PC-3 (cell line): ENCODE results near the gene REEP1. TPM values are rescaled to one million over a fixed set of nuclear protein-coding genes. Genes with fewer than 3 reads are reported as not detected.

ENCODE experiments used
- ATAC-seq: fragments of 200-7000 bp; cut with Tn5 transposase; 2 replicates; pipeline ENCODE4 v1.9.1; 2020; ENCODE audit warnings: mild to moderate bottlenecking, moderate library complexity
- BruUV-seq: library from RNA; stranded (reverse); fragments of 400-500 nt; replicated peaks from 2 replicates; lab custom pipeline; 2021; lab: Mats Ljungman, UMichigan
- CTCF ChIA-PET: fragments of 300-600 bp; sonication (Branson Sonifier 250); formaldehyde crosslinking; loops from one replicate; lab custom pipeline; 2022; ENCODE audit warnings: antibody characterized with exemption; lab: Charles Lee
- POLR2A ChIA-PET: fragments of 300-600 bp; sonication (Branson Sonifier 250); formaldehyde crosslinking; loops from one replicate; lab custom pipeline; 2022; ENCODE audit warnings: antibody characterized with exemption; ENCODE audit not compliant: unreplicated experiment; lab: Charles Lee
- DNase-seq: peaks from one replicate; pipeline ENCODE4 v3.0.0-alpha.2; 2015
- H2AFZ ChIP-seq: fragments of 300-600 bp; sonication (generic); 2 replicates; pipeline ENCODE4 v1.6.0; 2016; ENCODE audit warnings: antibody characterized with exemption, low read length
- H3F3A ChIP-seq: fragments of 300-600 bp; sonication (generic); one replicate; pipeline ENCODE4 v1.6.0; 2017; ENCODE audit warnings: antibody characterized with exemption, low read length, control low read depth, mild to moderate bottlenecking; ENCODE audit not compliant: unreplicated experiment
- H3K27ac ChIP-seq: fragments of 300-600 bp; sonication (generic); 2 replicates; pipeline ENCODE4 v1.5.1; 2016; ENCODE audit warnings: mild to moderate bottlenecking, low read length
- H3K27me3 ChIP-seq: fragments of 300-600 bp; sonication (generic); 2 replicates; pipeline ENCODE4 v1.6.1; 2016; ENCODE audit warnings: low read length, mixed read lengths
- H3K36me3 ChIP-seq: fragments of 300-600 bp; sonication (generic); 2 replicates; pipeline ENCODE4 v1.6.1; 2016; ENCODE audit warnings: low read depth, mixed run types, low read length, mixed read lengths
- H3K4me1 ChIP-seq: fragments of 300-600 bp; sonication (generic); 2 replicates; pipeline ENCODE4 v1.5.1; 2016; ENCODE audit warnings: low read length; ENCODE audit not compliant: insufficient read depth
- H3K4me2 ChIP-seq: fragments of 300-600 bp; sonication (generic); 2 replicates; pipeline ENCODE4 v1.6.0; 2016; ENCODE audit warnings: low read length
- H3K4me3 ChIP-seq: fragments of 300-600 bp; sonication (generic); 2 replicates; pipeline ENCODE4 v1.5.1; 2016; ENCODE audit warnings: mild to moderate bottlenecking, low read length, mixed read lengths
- H3K79me2 ChIP-seq: fragments of 300-600 bp; sonication (generic); 2 replicates; pipeline ENCODE4 v1.6.1; 2017; ENCODE audit warnings: low read length, mixed read lengths
- H3K9ac ChIP-seq: fragments of 300-600 bp; sonication (generic); 2 replicates; pipeline ENCODE4 v1.6.0; 2016; ENCODE audit warnings: mild to moderate bottlenecking, low read length
- H3K9me2 ChIP-seq: fragments of 300-600 bp; sonication (generic); replicated peaks from 2 replicates; pipeline ENCODE4 v1.6.1; 2016; ENCODE audit warnings: mixed run types, low read length, mixed read lengths
- H3K9me3 ChIP-seq: fragments of 300-600 bp; sonication (generic); 2 replicates; pipeline ENCODE4 v1.6.1; 2016; ENCODE audit warnings: low read length, mixed read lengths
- H4K20me1 ChIP-seq: fragments of 300-600 bp; sonication (generic); 2 replicates; pipeline ENCODE4 v1.6.1; 2016; ENCODE audit warnings: low read length, mixed read lengths
- EZH2 ChIP-seq: fragments of 300-600 bp; sonication (generic); IDR thresholded peaks from one replicate; pipeline ENCODE4 v1.6.1; 2017; ENCODE audit warnings: antibody characterized with exemption, mild to moderate bottlenecking, low read length; ENCODE audit not compliant: unreplicated experiment
- EZH2phosphoT487 ChIP-seq: fragments of 300-600 bp; sonication (generic); IDR thresholded peaks from 2 replicates; pipeline ENCODE4 v1.6.1; 2018; ENCODE audit warnings: mild to moderate bottlenecking, antibody characterized with exemption, low read length, borderline replicate concordance
- intact Hi-C: fragments of 100-400 bp; cut with micrococcal nuclease; formaldehyde crosslinking; loops from 2 replicates; pipeline ENCODE4 v1.9.0; 2023
- total RNA-seq: library from RNA; depleted of rRNA; stranded (reverse); fragments of >200 nt; gene quantifications from 2 replicates; pipeline ENCODE4 v1.2.3, GENCODE V29; 2014
- TF ChIP-seq, protein P1 (sequence below): fragments of 300-600 bp; sonication (generic); conservative IDR thresholded peaks from 2 replicates; pipeline ENCODE4 v1.5.1; 2017; ENCODE audit warnings: antibody characterized with exemption, low read depth, mild to moderate bottlenecking, low read length

The REEP1 gene
- total RNA-seq, 1 experiment from 2014 or later: not detected

DNA sequence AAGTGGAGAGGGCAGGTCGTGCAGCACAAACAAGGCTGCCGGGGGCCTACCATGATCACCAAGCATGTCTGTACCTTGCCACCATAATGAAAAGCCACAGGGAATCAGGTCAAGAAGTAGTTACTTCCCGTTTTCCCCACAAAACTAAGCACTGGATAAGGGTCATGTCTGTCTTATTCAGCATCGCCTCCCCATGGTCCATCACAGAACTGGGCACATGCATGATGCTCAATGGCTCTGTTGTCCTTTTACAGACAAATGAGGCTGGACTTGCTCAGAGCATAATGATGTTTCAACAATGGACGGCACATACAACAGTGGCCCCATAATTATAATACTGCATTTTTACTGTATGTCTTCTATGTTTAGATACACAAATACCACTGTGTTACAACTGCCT, 27.5 kb downstream of the REEP1 start:
- H3K27me3 ChIP-seq: peaks cover 72% of the 10 kb centered on the region
- no peaks in the 10 kb centered on the region for H3K9me2 ChIP-seq
- no peaks in the 10 kb centered on the region for H3K79me2 ChIP-seq
- POLR2A ChIA-PET: no interaction called here
- H3K27ac ChIP-seq: no peak overlapping the region
- no peaks in the 10 kb centered on the region for H3K9me3 ChIP-seq
- H3K4me1 ChIP-seq: no peaks in the 10 kb centered on the region
- no peak for TF ChIP-seq EZH2phosphoT487
- TF ChIP-seq, protein P1, sequence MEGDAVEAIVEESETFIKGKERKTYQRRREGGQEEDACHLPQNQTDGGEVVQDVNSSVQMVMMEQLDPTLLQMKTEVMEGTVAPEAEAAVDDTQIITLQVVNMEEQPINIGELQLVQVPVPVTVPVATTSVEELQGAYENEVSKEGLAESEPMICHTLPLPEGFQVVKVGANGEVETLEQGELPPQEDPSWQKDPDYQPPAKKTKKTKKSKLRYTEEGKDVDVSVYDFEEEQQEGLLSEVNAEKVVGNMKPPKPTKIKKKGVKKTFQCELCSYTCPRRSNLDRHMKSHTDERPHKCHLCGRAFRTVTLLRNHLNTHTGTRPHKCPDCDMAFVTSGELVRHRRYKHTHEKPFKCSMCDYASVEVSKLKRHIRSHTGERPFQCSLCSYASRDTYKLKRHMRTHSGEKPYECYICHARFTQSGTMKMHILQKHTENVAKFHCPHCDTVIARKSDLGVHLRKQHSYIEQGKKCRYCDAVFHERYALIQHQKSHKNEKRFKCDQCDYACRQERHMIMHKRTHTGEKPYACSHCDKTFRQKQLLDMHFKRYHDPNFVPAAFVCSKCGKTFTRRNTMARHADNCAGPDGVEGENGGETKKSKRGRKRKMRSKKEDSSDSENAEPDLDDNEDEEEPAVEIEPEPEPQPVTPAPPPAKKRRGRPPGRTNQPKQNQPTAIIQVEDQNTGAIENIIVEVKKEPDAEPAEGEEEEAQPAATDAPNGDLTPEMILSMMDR: no peak
- TF ChIP-seq EZH2: no peak
- no peaks in the 10 kb centered on the region for H3K36me3 ChIP-seq
- no peak overlapping the region for H3K4me3 ChIP-seq
- ATAC-seq (no peak), DNase-seq (no peak)
- no peak overlapping the region for H3K4me2 ChIP-seq
- intact Hi-C loops: no loop called here
- H3K9ac ChIP-seq: no peak overlapping the region
- H2AFZ ChIP-seq: no peak overlapping the region
- CTCF ChIA-PET: no interaction called here
- H4K20me1 ChIP-seq: no peaks in the 10 kb centered on the region
- H3F3A ChIP-seq: no peaks in the 10 kb centered on the region
- no TSS peak for BruUV-seq

DNA sequence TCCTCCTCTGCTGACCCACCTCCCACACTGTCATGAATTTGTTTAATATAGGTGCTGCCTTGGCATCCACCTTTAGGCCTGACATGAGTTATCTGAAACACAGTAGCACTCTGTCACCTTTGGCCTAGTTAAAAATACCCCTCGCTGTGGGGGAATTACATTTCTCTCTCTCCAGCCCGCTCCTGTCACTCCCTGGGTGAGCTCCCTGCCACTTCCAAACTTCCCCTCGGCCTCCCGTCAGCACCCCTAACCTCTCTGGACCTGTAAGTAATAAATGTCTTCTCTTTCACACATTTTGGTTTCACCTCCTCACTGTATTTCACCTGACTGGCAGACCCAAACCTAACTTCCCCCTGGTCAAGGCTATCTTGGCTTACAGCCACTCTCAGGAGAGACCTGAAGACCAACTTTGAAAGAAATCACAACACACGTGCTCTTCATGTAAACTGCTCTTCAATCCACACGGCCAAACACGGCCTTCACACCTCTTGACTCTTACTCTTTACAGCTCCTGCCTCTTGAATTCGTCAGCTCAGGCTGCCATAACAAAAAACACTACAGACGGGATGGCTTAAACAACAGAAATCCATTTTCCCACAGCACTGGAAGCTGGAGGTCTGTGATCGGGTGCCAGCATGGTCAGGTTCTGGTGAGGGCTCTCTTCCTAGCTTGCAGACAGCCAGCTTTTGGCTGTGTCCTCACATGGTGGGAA, 28.3 kb downstream of the REEP1 start:
- Histone ChIP-seq H3K27ac (no peak overlapping the region), H3K36me3 (no peaks in the 10 kb centered on the region), H2AFZ (no peak overlapping the region), H3K9ac (no peak overlapping the region), H3K9me2 (no peaks in the 10 kb centered on the region), H3F3A (no peaks in the 10 kb centered on the region), H3K4me1 (no peaks in the 10 kb centered on the region), H3K79me2 (no peaks in the 10 kb centered on the region), H3K27me3 (peaks cover 71% of the 10 kb centered on the region), H4K20me1 (no peaks in the 10 kb centered on the region), H3K4me2 (no peak overlapping the region), H3K9me3 (no peaks in the 10 kb centered on the region), H3K4me3 (no peak overlapping the region)
- POLR2A ChIA-PET: no interaction called here
- BruUV-seq: no TSS peak
- intact Hi-C loops: no loop called here
- TF ChIP-seq, protein P1: no peak
- TF ChIP-seq EZH2phosphoT487 (no peak), EZH2 (no peak)
- DNase-seq (no peak), ATAC-seq (no peak)
- CTCF ChIA-PET: no interaction called here

DNA sequence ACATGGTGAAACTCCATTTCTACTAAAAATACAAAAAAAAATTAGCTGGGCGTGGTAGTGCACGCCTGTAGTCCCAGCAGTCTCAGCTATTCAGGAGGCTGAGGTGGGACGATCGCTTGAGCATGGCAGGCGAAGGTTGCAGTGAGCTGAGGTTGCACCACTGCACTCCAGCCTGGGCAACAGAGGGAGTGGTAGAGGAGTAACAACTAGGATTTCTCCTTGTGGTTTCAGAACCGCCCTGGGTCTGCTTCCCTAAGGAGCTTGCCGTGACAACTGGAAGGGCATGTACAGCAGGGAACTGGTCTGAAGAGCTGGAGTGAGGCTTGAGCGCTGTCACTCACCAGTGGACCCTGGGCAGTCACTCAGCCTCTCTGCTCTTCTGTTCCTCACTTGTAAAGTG, 29.1 kb downstream of the REEP1 start:
- H3F3A ChIP-seq: no peaks in the 10 kb centered on the region
- no peaks in the 10 kb centered on the region for H3K79me2 ChIP-seq
- H3K36me3 ChIP-seq: no peaks in the 10 kb centered on the region
- H3K4me1 ChIP-seq: no peaks in the 10 kb centered on the region
- no peak overlapping the region for H3K4me2 ChIP-seq
- no peak for ATAC-seq
- peaks cover 70% of the 10 kb centered on the region for H3K27me3 ChIP-seq
- CTCF ChIA-PET: no interaction called here
- no peaks in the 10 kb centered on the region for H4K20me1 ChIP-seq
- BruUV-seq: no TSS peak
- H3K4me3 ChIP-seq: no peak overlapping the region
- POLR2A ChIA-PET: no interaction called here
- TF ChIP-seq EZH2phosphoT487: no peak
- TF ChIP-seq, protein P1: no peak
- TF ChIP-seq EZH2: no peak
- no peak for DNase-seq
- H3K27ac ChIP-seq: no peak overlapping the region
- no peak overlapping the region for H3K9ac ChIP-seq
- no peak overlapping the region for H2AFZ ChIP-seq
- no peaks in the 10 kb centered on the region for H3K9me2 ChIP-seq
- intact Hi-C loops: no loop called here
- H3K9me3 ChIP-seq: no peaks in the 10 kb centered on the region
